Measurements from ENCODE around the gene ST8SIA6. TPM values are rescaled to one million over a fixed set of nuclear protein-coding genes. Genes with fewer than 3 reads are reported as not detected.

ST8SIA6 gene
- total and polyA plus RNA-seq, 9 of the 15 experiments (the other 6 are each of a cell fraction or from before 2014, with no cell fraction given), result 0.69 to 6.7 (median 5.0) TPM

DNA sequence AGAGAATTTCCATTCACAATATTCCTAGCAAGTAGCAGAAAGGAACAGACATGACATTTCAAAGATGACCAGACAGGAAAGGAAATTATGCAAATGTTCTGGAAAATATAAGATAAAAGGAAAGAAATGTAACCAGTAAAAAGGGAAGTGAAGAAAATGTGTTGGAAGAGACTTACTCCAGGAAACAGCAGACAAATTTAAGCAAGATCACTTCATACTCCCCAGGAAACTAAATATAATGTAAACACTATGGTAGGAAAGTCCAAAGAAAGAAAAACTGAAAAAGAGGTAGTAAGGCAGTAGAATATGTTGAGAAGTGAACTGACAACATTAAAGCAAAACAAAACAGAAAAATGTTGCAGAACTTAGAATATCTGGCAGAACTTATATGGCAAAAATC, 6.4 kb upstream of the ST8SIA6 start:
- no peak for DNase-seq (ENCODE audit: extremely low read depth in 1 of 4, low spot score in 3 of 4)
- no peaks in the 10 kb centered on the region for H3K36me3 ChIP-seq (ENCODE audit: control insufficient read depth, insufficient read depth, low read length)
- FAIRE-seq, result no peak
- TF ChIP-seq SPI1 (IDR thresholded peaks at IDR 0.05; ENCODE audit: borderline replicate concordance, low read depth, low read length) (peak; percentile 85), ARID1B (IDR thresholded peaks at IDR 0.05) (peak; percentile 18; the same call in 1 of the 2 replicates), STAG1 (CRISPR knock-in tag; IDR thresholded peaks at IDR 0.05; ENCODE audit: borderline replicate concordance) (no peak), ZNF561 (CRISPR knock-in tag; conservative IDR thresholded peaks at IDR 0.05) (no peak), MCM7 (IDR thresholded peaks at IDR 0.05) (0 out of 4 replicates have a peak, but pooled peaks of 1 of the 2 experiments have one; percentile 11), SMARCA4 (IDR thresholded peaks at IDR 0.05) (peak; percentile 18; the same call in 1 of the 2 replicates)
- TF ChIP-seq, protein P1, sequence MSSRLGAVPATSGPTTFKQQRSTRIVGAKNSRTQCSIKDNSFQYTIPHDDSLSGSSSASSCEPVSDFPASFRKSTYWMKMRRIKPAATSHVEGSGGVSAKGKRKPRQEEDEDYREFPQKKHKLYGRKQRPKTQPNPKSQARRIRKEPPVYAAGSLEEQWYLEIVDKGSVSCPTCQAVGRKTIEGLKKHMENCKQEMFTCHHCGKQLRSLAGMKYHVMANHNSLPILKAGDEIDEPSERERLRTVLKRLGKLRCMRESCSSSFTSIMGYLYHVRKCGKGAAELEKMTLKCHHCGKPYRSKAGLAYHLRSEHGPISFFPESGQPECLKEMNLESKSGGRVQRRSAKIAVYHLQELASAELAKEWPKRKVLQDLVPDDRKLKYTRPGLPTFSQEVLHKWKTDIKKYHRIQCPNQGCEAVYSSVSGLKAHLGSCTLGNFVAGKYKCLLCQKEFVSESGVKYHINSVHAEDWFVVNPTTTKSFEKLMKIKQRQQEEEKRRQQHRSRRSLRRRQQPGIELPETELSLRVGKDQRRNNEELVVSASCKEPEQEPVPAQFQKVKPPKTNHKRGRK (tag; IDR thresholded peaks at IDR 0.05), result 0 out of 2 replicates have a peak, but pooled peaks have one; percentile 19
- TF ChIP-seq, protein P2, sequence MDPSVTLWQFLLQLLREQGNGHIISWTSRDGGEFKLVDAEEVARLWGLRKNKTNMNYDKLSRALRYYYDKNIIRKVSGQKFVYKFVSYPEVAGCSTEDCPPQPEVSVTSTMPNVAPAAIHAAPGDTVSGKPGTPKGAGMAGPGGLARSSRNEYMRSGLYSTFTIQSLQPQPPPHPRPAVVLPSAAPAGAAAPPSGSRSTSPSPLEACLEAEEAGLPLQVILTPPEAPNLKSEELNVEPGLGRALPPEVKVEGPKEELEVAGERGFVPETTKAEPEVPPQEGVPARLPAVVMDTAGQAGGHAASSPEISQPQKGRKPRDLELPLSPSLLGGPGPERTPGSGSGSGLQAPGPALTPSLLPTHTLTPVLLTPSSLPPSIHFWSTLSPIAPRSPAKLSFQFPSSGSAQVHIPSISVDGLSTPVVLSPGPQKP (CRISPR knock-in tag; IDR thresholded peaks at IDR 0.05), result no peak
- no peak overlapping the region for H3K4me2 ChIP-seq (ENCODE audit: insufficient read depth, low read length)
- in situ Hi-C loops (cut with MboI), result no loop called here
- no peak for ATAC-seq
- peaks cover 11 to 35% of the 10 kb centered on the region in 2 experiments for H3K4me1 ChIP-seq (replicated peaks in 1 of 2; ENCODE audit: control insufficient read depth in 2 of 2, insufficient read depth in 2 of 2, low read length in 2 of 2)
- POLR2A ChIA-PET, result no interaction called here
- BruUV-seq (replicated peaks), result no TSS peak
- no peaks in the 10 kb centered on the region for H3K9me3 ChIP-seq (replicated peaks; ENCODE audit: control insufficient read depth, insufficient read depth, low read depth, low read length)
- CTCF ChIA-PET (ENCODE audit: low intra/inter-chr PET ratio), result no interaction called here
- no peaks in the 10 kb centered on the region for H3K9me1 ChIP-seq (ENCODE audit: control insufficient read depth, insufficient read depth, low read length)
- H3K4me3 ChIP-seq, result no peak overlapping the region
- no peaks in the 10 kb centered on the region for H4K20me1 ChIP-seq (replicated peaks; ENCODE audit: control insufficient read depth, insufficient read depth, low read length)
- 0 out of 4 replicates have a peak overlapping the region, but pooled peaks of 1 of the 2 experiments have one; percentile 12 for H3K9ac ChIP-seq (ENCODE audit: insufficient read depth in 1 of 2, low read depth in 2 of 2, low read length in 2 of 2)
- peak overlapping the region; percentile 76 for H2AFZ ChIP-seq (ENCODE audit: low read depth, low read length)
- no peaks in the 10 kb centered on the region for H3K27me3 ChIP-seq (ENCODE audit: control insufficient read depth in 2 of 2, insufficient read depth in 2 of 2, low read length in 2 of 2)
- intact Hi-C loops (cut with micrococcal nuclease), result no loop called here
- H3K27ac ChIP-seq (ENCODE audit: extremely low read depth, low read depth, low read length), result peak overlapping the region; percentile 21; the same call in 1 of the 3 replicates
- H3K79me2 ChIP-seq (ENCODE audit: control insufficient read depth, insufficient read depth, low read length), result peaks cover 2% of the 10 kb centered on the region; the same call in 2 of the 3 replicates

Data from K562 (cell line).